Inflammatory macrophage treated with lipopolysaccharide for 4 hours (primary cell): ENCODE measurements around the gene GOLT1B.

Experiments used
- DNase-seq: peaks from one replicate; pipeline ENCODE4 v3.0.0-alpha.2; 2020

The GOLT1B gene

GRCh38 chr12:21566907-21567394 is 65.4 kb downstream of the GOLT1B start:
- DNase-seq, result no peak
